Calu3 (cell line): ENCODE measurements around the gene ICAM2. TPM values are rescaled to one million over a fixed set of nuclear protein-coding genes. Genes with fewer than 3 reads are reported as not detected.

Source experiments
- BruUV-seq: library from RNA; stranded (reverse); fragments of 400-500 nt; replicated peaks from 2 replicates; lab custom pipeline; 2021; lab: Mats Ljungman, UMichigan
- CTCF ChIA-PET: fragments of 300-600 bp; sonication (Branson Sonifier 250); formaldehyde crosslinking; loops from one replicate; lab custom pipeline; 2022; ENCODE audit warnings: antibody characterized with exemption; lab: Charles Lee
- DNase-seq: peaks from one replicate; pipeline ENCODE4 v3.0.0; 2022
- H3K27ac Mint-ChIP-seq: one replicate; pipeline ENCODE4 v1.8.0; 2022; ENCODE audit warnings: mixed read lengths; ENCODE audit not compliant: unreplicated experiment
- H3K27me3 Mint-ChIP-seq: one replicate; pipeline ENCODE4 v1.8.0; 2022; ENCODE audit warnings: mixed read lengths; ENCODE audit not compliant: unreplicated experiment
- H3K36me3 Mint-ChIP-seq: one replicate; pipeline ENCODE4 v1.8.0; 2022; ENCODE audit warnings: mild to moderate bottlenecking, moderate library complexity, mixed read lengths; ENCODE audit not compliant: insufficient read depth, unreplicated experiment
- H3K4me1 Mint-ChIP-seq: one replicate; pipeline ENCODE4 v1.8.0; 2022; ENCODE audit warnings: mild to moderate bottlenecking, low read depth, mixed read lengths; ENCODE audit not compliant: unreplicated experiment
- H3K4me3 Mint-ChIP-seq: one replicate; pipeline ENCODE4 v1.8.0; 2022; ENCODE audit warnings: mild to moderate bottlenecking, low read depth, moderate library complexity, mixed read lengths; ENCODE audit not compliant: unreplicated experiment
- H3K9me3 Mint-ChIP-seq: one replicate; pipeline ENCODE4 v1.8.0; 2022; ENCODE audit warnings: low read depth, mixed read lengths; ENCODE audit not compliant: unreplicated experiment
- CTCF ChIP-seq: fragments of 200-600 bp; IDR thresholded peaks from one replicate; pipeline ENCODE4 v1.8.0; 2022; ENCODE audit warnings: antibody characterized with exemption; ENCODE audit not compliant: unreplicated experiment
- intact Hi-C: fragments of 100-400 bp; cut with micrococcal nuclease; formaldehyde crosslinking; loops from one replicate; pipeline ENCODE4 v1.10.0; 2022; ENCODE audit not compliant: unreplicated experiment
- total RNA-seq: library from RNA; stranded (reverse); gene quantifications from 2 replicates; pipeline ENCODE4 v1.2.3, GENCODE V29; 2022

Gene ICAM2
- total RNA-seq, 1 experiment from 2014 or later = 4.4 TPM

- no TSS peak for BruUV-seq
- no peaks in the 10 kb centered on the region for H3K36me3 Mint-ChIP-seq
- H3K4me3 Mint-ChIP-seq = no peak overlapping the region
- H3K27me3 Mint-ChIP-seq = peaks cover 35% of the 10 kb centered on the region
- no peak for DNase-seq
- CTCF ChIA-PET = no interaction called here
- intact Hi-C loops = no loop called here
- no peak overlapping the region for H3K27ac Mint-ChIP-seq
- no peak for TF ChIP-seq CTCF
- H3K4me1 Mint-ChIP-seq = no peaks in the 10 kb centered on the region
- no peaks in the 10 kb centered on the region for H3K9me3 Mint-ChIP-seq
These were observed 57.3 kb downstream of the ICAM2 start for GRCh38 chr17:63963123-63963522.

- TF ChIP-seq CTCF = no peak
- H3K36me3 Mint-ChIP-seq = no peaks in the 10 kb centered on the region
- no TSS peak for BruUV-seq
- CTCF ChIA-PET = interaction anchor here (0.7 kb wide), 1 partner anchor 194 kb away, joined by 4 read pairs; no protein-coding TSS in a partner anchor
- intact Hi-C loops = no loop called here
- no peak overlapping the region for H3K27ac Mint-ChIP-seq
- DNase-seq = no peak
- H3K4me1 Mint-ChIP-seq = no peaks in the 10 kb centered on the region
- peaks cover 34% of the 10 kb centered on the region for H3K27me3 Mint-ChIP-seq
- no peaks in the 10 kb centered on the region for H3K9me3 Mint-ChIP-seq
- H3K4me3 Mint-ChIP-seq = no peak overlapping the region
These were observed 58.1 kb downstream of the ICAM2 start for GRCh38 chr17:63962298-63962744.

- Mint-ChIP-seq H3K27ac (no peak overlapping the region), H3K9me3 (no peaks in the 10 kb centered on the region), H3K4me1 (no peaks in the 10 kb centered on the region), H3K27me3 (peaks cover 27% of the 10 kb centered on the region), H3K4me3 (no peak overlapping the region), H3K36me3 (no peaks in the 10 kb centered on the region)
- CTCF ChIA-PET = interaction anchor here (0.6 to 0.7 kb wide), 2 partner anchors 113 to 195 kb away, joined by 3 to 4 read pairs; no protein-coding TSS in a partner anchor
- intact Hi-C loops = no loop called here
- no peak for TF ChIP-seq CTCF
- DNase-seq = no peak
- no TSS peak for BruUV-seq
These were observed 58.8 kb downstream of the ICAM2 start for GRCh38 chr17:63961355-63962212.

GRCh38 chr17:63960430-63960829 lies 60.0 kb downstream of the ICAM2 start:
- H3K4me3 Mint-ChIP-seq = no peak overlapping the region
- H3K4me1 Mint-ChIP-seq = no peaks in the 10 kb centered on the region
- peaks cover 31% of the 10 kb centered on the region for H3K27me3 Mint-ChIP-seq
- no peaks in the 10 kb centered on the region for H3K9me3 Mint-ChIP-seq
- intact Hi-C loops = no loop called here
- no TSS peak for BruUV-seq
- H3K36me3 Mint-ChIP-seq = no peaks in the 10 kb centered on the region
- CTCF ChIA-PET = no interaction called here
- DNase-seq = no peak
- no peak overlapping the region for H3K27ac Mint-ChIP-seq
- no peak for TF ChIP-seq CTCF
